Measurements from ENCODE around the gene CEP19.
A peak's percentile ranks its signal among the peaks of the same experiment; 100 is the strongest.
"Not testable (repeated sequence)": the region's sequence is repeated elsewhere in the genome, so short reads cannot be mapped to it uniquely, and the experiment has no call there.

The CEP19 gene, protein sequence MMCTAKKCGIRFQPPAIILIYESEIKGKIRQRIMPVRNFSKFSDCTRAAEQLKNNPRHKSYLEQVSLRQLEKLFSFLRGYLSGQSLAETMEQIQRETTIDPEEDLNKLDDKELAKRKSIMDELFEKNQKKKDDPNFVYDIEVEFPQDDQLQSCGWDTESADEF

DNA sequence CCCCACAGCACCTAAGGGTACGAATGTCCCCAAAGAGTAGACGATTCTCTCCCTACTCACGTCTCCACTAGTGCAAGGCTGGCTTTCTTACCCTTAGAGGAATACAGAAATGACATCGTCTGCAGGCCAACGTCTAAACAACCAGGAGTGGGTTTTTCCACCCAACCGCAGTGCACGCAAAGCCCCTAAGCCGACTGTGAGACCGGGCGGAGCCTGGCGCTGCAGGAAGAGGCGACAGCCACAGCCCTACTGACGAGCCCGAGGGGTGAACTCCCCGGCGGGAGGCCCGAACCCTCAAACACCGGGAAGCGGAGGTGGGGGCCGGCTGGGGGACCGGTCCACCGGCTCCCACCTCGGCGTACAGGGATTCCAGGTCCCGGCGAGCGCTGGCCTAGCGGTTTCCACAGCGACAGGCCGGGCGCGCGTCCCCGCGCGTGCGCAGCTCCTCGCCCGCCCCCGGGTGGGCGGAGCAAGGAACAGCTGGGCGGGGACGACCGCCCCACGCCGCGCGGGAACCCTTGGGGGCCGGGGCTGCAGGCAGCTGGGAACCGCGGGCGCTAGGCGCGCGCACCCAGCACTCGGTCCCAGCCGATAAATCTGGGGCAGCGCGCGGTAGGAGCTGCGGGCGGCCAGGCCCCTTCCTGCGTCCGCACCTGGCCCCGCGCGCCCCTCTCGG lies at the start of gene CEP19, which contains the start of gene PIGX:
TSS of gene CEP19 (minus strand) at position 413 of the 676 bp plus-strand sequence. CDS start 3,593 bp downstream, outside the sequence.
TSS of gene PIGX (plus strand) at position 540 of the 676 bp plus-strand sequence.
- DNase-seq, result peak; percentile 96

DNA sequence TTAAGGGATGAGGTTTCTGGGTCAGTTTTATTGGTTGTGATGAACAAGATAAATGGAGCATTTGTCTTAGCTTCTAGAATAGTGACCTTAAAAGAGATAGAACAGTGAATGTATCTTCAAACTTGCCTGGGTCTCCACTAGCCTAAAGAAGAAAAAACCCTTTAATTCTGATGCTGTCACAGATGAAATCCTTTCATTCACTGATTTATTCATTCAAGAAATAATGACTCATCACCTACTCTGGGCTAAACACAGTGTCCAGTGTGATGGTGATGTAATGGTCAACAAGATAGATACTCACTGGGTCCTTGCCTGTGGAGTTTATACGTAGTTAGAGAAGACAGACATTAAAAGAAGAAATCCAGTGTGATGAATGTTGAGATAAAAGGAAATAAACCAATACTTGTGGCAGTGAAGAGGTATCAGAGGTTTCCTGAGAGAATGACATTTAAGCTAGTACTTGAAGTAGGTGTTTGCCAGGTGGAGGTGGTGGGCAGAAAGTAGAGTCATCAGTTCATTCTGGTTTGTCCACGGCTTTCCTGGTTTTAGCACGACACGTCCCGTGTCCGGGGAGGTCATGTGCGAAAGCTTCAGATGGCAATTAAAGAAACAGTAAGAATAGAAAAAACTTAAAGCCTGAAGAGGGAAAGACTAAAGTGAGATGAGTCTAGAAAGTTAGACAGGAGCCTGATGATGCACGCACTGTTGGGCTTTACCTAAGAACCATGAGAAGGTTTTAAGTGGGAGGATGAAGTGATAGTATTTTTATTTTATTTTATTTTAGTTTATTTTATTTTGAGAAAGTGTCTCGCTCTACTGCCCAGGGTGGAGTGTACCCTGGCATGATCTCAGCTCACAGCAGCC lies 46.1 kb upstream of the CEP19 start:
- DNase-seq, result no peak

DNA sequence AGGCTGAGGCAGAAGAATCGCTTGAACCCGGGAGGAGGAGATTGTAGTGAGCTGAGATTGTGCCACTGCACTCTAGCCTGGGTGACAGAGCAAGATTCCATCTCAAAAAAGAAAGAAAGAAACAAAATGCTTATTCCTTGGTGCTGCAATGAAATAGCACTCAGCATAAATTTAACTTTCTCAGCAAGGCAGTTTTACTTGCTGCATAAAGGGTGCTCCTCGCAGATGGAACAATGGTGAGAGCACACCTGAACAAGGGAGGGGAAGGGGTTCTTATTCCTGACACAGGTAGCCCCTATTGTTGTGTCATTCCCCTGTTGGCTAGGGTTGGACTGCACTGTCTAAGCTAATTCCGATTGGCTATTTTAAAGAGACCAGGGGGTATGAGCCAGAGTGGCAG lies 44.7 kb upstream of the CEP19 start:
- no peak for DNase-seq

DNA sequence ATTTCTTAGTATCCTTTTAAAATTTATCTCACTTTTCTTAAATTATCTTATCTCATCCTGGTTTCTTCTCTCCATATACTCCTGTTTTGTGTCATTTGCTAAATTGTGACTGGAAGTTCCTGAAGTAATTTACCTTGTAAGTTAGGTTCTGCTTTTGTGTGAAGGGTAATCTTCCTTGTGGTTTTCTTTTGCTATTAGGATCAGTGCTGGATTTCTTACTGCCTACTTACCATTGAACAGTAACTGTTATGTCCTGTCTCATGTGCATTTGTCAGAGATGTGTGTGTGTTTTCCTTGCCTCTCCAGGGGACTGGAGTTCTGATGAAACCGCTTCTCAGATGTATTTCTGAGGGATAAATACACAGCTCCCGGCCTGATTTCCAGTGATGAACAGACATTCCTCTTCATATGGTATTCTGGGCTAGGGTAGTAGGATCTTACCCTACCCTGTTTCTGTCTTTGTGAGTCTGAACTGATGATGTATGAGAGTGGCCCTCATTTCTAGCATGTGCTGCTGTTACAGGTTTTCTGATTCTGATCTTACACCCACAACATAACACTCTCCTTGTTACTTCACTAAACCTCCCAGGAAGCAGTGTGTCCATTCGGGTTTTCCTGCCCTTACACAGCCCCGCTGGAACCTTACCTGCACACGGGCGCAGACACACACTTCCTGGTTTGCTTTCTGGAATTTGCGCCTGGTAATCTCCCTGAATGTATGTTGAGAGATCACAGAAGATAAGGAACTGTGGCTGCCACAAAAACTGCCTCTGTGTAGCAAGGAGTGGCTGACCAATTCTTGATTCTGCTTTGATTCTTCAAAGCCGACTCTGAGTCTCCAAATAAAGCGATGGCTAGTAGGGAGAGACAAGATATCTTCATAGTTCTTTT lies 42.3 kb upstream of the CEP19 start:
- no peak for DNase-seq

DNA sequence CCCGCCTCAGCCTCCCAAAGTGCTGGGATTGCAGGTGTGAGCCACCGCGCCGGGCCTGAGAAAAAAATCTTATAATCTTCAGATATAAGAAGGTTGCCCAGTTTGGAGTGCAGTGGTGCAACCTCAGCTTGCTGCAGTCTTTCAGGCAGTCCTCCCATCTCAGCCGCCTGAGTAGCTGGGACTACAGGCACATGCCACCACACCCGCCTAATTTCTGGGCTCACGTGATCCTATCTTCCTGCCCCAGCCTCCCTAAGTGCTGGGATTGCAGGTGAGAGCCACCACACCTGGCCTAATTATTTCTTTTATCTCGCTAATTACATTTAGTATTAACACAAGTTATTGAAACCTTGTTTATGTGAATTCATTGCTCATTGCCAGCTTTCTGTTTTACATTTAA lies 41.2 kb upstream of the CEP19 start:
- no peak for DNase-seq

DNA sequence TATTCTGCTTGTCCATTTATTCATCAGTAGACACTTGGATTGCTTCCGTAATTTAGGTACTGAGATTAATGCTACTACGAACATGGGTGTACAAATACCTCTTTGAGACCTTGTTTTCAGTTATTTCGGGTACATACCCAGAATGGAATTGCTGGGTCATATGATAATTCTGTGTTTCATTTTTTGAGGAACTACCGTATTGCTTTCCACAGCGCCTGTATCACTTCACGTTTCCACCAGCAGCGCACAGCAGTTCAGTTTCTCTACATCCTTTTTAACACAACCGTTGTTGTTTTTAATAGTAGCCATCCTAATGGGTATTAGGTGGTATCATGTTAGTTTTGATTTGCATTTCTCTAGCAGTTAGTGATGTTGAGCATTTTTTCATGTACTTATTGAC lies 37.1 kb upstream of the CEP19 start:
- no peak for DNase-seq

DNA sequence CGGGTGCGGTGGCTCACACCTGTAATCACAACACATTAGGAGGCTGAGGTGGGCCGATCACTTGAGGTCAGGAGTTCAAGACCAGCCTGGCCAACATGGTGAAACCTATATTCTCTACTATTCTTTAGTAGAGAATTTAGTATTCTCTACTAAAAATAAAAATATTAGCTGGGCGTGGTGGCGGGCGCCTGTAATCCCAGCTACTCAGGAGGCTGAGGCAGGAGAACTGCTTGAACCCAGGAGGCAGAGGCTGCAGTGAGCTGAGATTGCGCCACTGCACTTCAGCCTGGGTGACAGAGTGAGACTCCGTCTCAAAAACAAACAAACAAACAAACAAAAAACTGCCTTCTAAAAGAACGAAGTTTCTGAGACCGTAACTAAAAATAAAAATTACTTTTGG lies 31.5 kb upstream of the CEP19 start:
- not testable (repeated sequence) for DNase-seq

DNA sequence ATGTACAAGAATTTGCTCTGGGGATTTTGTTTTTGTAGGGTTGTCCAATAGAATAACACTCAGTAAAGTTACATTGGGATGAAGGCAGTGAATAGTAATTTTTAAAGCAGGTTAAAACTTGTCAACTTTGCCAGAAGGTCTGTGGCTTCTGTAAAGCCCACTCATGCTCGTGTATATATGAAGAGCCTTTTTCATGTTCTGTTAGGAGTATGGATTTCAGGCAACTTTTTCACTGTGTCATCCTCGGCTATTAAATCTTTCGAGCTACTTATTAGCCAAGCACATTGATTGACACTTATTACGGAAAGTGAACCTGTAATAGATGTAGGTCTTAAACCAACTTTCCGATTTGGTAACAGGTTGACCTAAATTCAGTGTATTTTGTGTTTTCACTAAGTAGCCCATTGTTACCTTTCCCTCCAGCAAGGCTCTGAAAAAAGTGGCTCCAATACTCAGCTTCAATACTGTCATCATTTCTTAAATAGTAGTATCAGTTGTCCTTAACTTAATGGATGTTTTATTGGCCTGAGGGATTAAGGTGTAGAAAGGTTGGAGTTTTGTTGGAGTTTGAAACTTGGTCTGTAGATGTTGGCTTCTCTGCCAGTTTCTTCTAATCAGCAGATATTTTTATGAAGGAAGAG lies 29.3 kb upstream of the CEP19 start:
- DNase-seq, result no peak

DNA sequence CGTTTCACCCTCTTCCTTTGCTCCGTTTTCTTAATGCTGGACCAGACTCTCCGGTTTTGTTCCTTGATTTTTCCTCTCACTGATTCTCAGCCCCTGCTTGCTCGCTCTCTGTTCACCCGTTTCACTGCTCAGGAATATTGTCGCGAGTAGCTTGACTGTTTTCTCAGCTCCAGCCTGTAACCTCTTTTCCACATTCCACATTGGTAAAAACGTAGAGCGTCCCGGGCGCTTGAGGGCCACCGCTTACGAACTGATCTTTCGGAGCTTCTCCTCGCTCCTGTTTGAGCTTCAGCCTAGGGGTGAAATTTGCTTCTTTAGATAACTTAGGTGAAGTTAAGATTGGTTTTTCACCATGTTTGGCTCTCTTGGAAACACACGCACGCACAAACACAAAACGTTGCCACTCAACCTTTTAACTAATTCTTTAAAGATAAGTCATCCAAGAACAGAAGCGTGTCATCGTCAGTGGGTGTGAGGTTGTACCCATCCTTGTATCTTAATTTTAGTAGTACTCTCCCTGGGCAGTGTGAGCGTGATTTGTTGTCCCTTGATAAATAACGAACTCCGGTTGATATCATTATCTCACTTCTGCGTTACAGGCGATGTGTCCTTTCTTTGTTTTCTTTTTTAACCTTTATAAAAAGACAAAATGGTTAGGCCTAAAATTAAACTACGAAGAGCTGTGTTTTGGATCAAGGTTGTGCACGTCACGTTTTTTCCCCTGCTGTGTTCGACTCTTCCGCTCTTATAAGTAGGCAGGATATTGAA lies 28.6 kb upstream of the CEP19 start:
- DNase-seq, result peak; percentile 67

DNA sequence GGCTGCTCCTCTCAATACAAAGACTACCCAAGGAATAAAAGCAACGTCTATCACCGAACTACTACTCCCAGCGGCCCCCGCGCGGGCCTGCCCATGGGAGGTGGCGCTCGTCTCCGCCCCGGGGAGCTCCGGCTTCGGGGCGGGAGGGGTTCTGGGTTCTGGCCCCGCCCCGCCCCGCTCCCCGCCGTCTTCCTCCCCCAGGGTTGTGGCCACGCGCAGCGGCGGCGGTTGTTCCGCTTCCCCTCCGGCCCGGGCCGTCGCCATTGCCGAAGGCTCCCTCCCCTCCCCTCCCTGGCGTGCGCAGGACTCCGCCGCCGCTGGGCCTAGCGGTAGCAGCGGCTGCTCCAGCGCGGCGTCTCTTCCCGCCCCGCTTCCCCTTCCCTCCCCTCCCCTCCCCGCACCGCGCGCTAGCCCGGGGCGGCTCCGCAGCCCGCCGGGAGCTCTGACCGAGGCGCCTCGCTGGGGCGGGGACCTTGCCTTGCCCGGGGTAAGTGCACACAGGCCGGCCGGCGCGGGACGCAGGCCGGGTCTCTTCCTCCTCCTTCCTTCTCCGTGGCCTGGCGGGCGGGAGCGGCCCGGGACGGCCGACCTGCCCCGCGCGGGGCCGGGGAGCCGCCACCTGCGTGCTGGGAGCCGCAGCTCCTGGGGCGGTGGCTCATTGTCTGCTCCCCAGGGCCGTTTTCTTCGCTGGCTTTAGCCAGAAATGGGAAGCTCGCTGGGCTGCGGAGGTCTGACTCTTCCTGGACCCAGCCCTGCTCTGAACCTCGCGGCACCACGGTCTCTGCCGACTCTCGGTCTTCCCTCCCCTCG lies 27.8 kb upstream of the CEP19 start, which contains the start of gene PAK2:
TSS of gene PAK2 (plus strand) at position 187 of the 810 bp plus-strand sequence. CDS start 42,790 bp downstream, outside the sequence.
- DNase-seq, result peak; percentile 92

DNA sequence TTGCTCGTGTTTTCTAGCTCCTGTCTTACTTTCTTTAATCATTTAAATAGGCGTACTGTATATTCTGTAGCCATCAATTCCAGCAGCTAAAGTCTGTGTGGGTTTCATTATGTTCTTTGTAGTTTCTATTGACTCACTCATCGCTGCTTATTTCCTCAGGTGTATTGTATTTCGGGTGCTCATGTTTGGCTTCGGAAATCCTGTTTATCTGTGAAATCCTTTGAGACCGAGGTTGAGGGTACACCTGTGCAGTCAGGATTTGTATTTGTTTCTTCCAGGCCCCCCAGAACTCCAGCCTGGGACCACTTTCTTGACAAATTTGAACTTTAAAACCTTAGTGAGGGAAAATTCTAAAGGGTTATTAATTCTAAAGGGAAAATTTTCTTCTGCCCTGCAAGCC lies 25.6 kb upstream of the CEP19 start:
- DNase-seq, result no peak

DNA sequence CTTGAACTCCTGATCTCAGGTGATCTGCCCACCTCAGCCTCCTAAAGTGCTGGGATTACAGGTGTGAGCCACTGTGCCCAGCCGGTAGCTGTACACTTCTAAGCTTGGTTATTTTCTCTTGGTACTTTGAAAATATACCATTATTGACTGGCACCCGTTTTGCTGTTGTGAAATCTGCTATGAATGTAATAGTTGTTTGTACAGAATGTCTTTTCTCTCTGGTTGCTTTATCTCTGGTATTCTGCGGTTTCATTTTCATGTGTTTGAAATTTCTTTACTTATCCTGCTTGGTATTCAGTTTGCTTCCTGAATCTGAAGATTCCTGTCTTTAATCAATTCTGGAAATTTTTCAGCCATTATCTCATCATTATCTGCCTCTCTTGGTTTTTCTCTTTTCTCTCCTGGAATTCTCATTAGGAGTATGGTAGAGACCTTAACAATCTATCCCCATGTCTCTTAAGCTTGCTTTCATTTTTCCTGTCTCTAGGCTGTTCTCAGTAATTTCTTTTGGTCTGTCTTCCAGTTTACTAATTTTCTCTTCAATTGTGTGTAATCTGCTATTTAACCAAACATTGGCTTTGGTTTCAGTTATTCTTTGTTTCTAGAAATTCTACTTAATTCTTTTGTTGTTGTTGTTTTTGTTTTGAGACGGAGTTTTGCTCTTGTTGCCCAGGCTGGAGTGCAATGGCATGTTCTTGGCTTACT lies 24.8 kb upstream of the CEP19 start:
- no peak for DNase-seq

DNA sequence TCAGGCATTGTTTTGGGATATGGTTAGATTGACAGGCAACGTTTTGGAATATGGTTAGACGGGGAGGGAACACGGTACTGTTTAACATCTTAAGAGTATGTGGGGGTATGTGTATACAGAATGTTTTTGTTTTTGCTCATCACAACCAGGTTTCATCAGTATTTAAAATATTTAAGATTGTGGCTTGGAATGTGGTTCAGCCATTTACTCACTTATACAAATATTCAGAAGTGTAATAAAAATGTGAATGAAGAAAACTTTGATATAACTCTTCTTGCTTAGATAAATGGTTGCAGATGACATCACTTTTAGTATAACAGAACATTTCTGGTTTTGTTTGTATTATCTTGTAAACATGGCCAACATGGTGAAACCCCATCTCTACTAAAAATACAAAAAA lies 23.7 kb upstream of the CEP19 start:
- no peak for DNase-seq

DNA sequence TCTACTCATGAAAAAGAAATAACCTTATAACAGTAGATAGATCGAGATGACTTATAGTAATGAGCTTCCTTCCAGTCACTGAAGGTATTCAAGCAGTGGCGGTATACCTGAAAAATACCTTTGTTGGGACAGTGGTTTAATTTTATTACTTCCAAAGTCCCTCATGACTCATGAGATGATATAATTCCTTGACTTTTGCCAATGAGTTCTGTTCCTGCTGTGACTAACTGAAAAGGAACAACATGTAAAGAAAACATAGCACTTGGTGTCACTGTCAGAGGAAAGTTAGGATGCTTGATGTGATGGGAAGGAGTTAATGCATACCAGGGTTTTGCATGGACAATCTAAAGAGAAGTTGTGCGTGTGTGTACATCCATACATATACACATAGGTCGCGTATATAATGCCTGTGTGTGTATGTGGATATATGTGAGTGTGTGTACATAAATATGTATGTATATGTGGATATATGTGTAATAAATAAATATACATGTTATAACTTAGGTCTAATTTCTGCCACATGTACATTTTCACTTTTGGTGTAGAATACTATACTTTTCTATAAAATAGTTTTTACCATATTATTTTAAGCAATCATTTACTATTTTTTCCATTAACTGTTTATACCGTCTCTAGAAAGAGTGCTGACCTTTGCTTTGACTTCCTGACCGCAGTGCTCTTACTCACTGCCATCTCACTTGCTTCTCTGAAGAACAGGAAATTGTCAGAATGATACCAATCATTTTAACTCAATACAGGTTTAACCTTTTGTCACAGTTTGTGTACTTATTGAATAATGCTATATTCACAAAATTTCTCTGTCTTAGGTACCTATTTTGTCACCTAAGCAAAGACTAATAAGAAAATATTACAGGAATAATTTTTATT lies 15.0 kb upstream of the CEP19 start:
- DNase-seq, result peak; percentile 40

DNA sequence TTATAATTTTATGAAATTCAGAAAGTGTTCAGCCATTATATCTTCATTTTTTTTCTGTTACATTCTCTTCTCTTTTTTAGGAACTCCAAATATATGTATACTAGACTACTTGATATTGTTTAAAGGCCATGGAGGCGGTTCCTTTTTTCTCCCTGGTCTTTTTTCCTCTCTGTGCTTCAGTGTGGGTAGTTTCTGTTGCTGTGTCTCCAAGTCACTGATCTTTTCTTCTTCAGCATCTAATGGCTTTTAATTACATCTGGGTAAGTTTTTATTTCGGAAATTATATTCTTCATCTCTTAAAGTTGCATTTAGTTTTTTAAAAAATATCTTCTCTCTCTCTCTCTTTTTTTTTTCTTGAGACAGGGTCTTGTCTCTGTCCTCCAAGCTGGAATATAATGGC lies 9.0 kb upstream of the CEP19 start:
- DNase-seq, result no peak

DNA sequence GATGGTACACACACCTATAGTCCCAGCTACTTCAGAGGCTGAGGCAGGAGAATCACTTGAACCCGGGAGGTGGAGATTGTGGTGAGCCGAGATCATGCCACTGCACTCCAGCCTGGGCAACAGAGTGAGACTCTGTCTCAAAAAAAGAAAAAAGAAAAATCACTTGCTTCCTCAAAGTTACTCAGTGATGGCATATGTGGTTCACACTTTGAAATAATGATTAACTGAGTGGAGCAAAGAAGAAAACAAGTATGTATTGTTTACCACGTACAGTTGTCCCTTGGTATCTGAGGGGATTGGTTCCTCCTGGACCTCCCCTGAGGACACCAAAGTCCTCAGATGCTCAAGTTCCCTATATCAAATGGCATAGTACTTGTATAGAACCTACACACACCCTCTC lies 5.1 kb upstream of the CEP19 start:
- DNase-seq, result not testable (repeated sequence)

DNA sequence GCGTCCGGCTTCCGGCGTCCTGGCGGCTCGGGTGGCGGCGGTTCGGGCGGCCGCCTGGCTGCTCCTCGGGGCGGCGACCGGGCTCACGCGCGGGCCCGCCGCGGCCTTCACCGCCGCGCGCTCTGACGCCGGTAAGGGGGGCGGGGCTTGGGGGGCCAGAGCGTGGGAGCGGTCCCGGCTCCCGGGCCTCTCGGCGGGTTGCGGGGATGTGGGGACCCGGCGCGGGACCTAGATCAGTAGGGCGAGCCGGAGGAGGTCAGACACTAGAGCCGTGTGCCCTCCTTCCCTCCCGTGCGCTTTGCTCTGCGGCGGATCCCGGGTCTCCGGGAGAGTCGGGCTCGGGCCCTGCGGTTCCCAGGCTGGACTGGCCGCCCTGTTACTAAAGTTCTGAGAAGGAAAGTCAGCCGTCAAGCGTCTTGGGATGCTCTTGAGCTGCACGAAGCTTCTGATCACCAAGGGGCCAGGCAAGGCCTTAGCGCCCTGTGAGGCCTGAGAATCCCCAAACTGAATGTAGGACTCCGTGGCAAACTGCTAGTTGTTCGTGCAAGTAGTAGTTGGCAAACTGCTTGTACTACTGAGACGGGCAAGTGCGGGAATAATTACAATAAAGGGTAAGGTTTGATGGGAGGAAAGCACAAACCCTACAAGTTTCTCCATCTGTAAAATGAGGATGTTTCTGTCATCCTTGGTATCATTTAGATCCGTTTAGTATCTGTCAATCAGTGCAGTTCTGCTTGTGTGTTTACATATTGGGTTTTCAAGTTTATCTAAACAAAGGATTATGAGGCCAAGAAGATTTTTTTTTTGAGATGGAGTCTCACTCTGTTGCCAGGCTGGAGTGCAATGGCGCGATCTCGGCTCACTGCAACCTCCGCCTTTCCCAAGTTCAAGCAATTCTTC lies 714 bp upstream of the CEP19 start:
- DNase-seq, result peak; percentile 77

DNA sequence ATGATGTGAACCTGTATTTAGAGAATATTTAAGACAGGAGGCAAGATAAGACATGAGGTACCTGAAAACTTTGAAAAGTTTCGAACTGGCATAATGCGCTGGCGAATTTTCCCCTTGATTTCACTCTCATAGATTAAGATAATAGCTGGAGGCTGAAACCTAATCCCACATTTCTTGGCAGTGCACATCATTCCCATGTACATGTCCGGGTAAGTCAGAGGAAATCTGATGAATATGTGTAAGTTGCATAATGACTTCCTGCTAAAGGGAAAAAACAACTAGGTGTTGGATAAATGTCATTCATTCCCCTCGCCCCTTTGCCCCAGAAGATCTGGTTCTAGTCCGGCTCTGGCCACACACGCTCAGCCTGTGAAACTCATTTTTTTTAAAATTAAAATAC lies 3.6 kb downstream of the CEP19 start:
- DNase-seq, result no peak
